SKM-1 treated with dmso at 0.1 percent for 144 hours (cell line): ENCODE results near the gene PTPN1.
"Not testable (repeated sequence)": the region's sequence is repeated elsewhere in the genome, so short reads cannot be mapped to it uniquely, and the experiment has no call there.

Source experiments
- DNase-seq: peaks from one replicate; lab custom pipeline; 2025; ENCODE audit not compliant: unreplicated experiment; lab: John Stamatoyannopoulos, UW

The PTPN1 gene

GRCh38 chr20:50552979-50553378 is 42.8 kb downstream of the PTPN1 start:
- DNase-seq: no peak

DNA sequence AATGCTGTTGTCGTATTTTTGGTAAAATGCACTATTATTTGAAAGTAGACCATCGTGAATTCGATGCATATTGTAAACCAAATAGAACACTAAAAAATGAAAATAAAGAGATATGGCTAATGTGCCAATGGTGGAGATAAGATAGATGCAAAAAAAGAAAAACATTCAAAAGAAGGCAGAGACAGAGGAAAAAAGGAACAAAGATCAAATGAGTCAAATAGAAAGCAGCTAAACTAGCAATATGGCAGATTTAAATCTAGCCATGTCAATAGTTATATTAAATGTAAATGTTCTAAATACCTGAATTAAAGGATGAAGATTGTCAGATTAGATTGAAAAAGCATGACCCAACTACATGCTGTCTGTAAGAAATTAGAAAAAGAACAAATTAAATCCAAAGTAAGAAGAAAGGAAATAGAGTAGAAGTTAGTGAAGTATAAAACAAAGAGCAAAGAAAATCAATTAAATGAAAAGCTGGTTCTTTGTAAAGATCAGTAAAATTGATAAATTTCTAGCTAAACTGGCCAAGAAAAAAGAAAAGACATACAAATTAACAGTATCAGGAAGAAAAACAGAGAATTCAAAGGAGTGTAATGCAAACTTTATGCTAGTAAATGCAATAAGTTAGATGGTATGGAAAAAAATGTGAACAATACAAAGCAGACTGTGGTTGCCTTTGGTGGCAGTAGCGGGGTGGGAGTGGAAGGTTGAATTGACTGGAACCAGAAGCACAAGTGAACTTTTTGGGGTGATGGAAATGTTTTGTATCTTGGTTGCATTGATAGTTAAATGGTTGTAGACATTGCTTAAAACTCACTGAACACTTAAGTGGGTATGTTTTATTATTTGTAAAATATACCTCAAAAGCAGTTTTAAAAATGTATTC is 44.8 kb downstream of the PTPN1 start:
- DNase-seq: no peak

- no peak for DNase-seq
Observed at GRCh38 chr20:50555662-50556061, 45.5 kb downstream of the PTPN1 start.

- DNase-seq: no peak
Observed at GRCh38 chr20:50557549-50558134, 47.5 kb downstream of the PTPN1 start.

DNA sequence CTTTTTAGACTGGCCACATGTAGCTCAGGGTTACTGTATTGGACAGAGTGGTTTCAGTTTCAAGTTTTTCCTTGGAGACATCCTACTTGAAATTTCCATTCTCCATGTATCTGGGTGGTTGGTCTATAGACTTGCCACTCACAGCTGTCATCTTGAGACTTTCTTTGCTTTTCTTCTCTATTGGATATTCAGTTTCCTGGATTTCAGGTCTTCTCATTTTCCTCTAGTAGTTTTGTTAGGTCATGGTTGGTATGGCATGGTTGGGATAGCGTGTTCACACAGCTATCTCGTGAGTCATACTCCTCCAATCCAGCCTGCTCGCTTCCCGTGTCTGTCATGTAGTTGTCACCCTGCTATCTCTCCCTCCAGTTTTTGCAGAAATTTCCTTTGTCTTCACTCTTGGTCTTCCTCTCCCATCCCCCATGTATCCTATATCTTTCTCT is 48.3 kb downstream of the PTPN1 start:
- no peak for DNase-seq

DNA sequence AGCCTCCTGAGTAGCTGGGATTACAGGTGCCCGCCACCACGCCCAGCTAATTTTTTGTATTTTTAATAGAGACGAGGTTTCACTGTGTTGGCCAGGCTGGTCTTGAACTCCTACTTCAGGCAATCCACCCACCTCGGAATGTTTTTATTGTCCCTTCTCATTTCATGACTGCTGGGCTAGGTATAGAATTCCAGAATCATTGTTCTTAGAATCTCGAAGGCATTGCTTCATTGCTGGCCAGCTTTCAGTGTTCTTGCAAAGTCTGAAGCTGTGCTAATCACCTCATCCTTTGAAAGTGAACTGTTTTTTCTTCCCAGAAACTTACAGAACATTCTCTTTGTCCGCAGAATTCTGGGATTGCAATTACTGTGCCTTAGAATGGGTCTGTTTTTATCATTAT is 49.0 kb downstream of the PTPN1 start:
- no peak for DNase-seq

- no peak for DNase-seq
Observed at GRCh38 chr20:50559856-50560638, 49.9 kb downstream of the PTPN1 start.

DNA sequence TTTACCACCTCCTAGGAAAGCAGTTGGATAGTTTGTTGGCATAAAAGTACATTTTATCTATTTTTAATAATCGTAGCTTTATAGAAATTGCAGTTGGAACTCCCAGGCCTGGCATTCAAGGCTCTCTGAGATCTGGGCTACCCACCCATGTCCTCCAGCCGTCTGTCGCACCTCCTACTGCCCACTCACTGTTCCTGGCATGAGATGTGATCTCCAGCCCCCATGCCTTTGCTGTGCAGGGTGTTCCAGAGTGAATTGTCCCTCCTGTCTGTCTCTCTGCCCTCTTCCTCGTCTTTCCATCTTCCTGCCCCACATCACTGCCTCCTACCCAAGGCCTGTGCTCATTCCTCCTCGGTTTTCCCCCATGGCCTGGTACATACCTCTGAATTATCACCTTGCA is 50.7 kb downstream of the PTPN1 start:
- no peak for DNase-seq

- DNase-seq: no peak
Observed at GRCh38 chr20:50561379-50562078, 51.3 kb downstream of the PTPN1 start.

- DNase-seq: no peak
Observed at GRCh38 chr20:50562262-50562701, 52.1 kb downstream of the PTPN1 start.

GRCh38 chr20:50563133-50563944 is 53.2 kb downstream of the PTPN1 start:
- DNase-seq: no peak

- no peak for DNase-seq
Observed at GRCh38 chr20:50565383-50565782, 55.2 kb downstream of the PTPN1 start.

DNA sequence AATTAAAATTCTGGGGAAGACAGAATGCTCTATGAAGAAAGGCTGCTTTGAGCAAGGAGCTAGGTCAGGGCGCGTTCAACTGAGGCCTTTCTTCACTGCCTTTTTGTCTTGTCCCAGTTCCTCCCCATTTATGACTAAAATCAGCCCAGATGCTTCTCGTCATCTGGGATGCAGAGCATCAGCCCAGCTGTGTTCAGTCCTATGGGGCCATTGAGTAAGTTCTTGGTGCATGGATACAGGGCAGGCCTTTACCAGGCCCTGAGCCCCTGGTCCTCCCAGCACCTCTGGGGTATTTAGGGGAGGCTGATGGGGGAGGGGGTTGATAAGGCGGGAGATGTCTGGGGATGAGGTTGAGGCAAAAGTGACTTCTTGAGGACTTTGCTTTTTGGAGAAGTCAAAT is 55.7 kb downstream of the PTPN1 start:
- no peak for DNase-seq

DNA sequence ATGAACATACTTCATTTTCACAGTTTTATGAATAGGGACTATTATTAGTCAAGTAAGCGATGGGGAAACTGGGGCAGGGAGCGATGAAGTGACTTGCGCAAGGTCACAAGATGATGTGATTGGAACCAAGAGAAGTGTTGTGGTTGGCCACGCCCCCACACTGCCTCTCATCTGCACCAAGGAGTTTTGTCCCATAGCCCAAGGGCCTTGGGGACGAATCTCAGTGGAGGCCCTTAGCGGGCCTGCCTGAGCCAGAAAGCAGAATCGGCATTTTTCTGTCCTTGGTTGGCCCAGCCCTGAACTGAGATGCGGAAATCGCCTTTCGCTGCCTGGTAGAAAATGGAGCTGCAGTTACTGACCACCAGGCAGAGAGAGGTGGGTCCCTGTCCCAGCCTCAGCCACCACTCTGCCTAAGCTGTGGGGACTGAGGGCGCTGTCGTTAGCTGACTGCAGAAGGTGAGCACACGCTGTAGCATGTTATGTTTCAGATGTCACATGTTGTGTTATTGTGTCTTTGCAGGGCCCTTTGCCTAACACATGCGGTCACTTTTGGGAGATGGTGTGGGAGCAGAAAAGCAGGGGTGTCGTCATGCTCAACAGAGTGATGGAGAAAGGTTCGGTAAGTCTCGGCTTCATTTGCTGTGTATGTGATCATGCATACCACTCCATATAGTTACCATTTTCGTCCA is 57.8 kb downstream of the PTPN1 start:
- DNase-seq: no peak

GRCh38 chr20:50568549-50568942 is 58.4 kb downstream of the PTPN1 start:
- DNase-seq: no peak

GRCh38 chr20:50569487-50569863 is 59.3 kb downstream of the PTPN1 start:
- DNase-seq: not testable (repeated sequence)

GRCh38 chr20:50569864-50570836 is 60.0 kb downstream of the PTPN1 start:
- peak; percentile 13 for DNase-seq

- DNase-seq: no peak
Observed at GRCh38 chr20:50571466-50571865, 61.3 kb downstream of the PTPN1 start.
